Measurements from ENCODE around the gene RBSN.

The RBSN gene

DNA sequence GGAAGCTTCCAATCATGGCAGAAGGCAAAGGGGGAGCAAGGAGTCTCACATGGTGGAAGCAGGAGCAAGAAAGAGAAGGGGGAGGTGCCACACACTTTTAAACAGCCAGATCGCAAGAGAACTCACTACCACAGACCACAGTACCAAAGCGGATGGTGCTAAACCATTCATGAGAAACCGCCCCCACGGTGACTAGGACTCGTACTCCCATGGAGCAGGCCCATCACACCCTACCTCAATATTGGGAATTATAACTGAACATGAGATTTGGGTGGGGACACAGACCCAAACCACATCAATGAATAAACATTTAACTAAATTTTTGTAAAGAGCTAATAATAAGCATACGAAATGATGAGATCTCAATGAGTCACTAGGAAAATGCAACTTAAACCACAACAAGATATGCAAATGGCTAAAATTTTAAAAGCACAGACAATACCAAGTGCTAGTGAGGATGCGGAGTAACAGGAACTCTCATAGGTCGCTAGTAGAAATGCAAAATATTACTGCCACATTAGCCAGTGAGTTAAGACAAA lies 43.9 kb downstream of the RBSN start:
- DNase-seq, result no peak

DNA sequence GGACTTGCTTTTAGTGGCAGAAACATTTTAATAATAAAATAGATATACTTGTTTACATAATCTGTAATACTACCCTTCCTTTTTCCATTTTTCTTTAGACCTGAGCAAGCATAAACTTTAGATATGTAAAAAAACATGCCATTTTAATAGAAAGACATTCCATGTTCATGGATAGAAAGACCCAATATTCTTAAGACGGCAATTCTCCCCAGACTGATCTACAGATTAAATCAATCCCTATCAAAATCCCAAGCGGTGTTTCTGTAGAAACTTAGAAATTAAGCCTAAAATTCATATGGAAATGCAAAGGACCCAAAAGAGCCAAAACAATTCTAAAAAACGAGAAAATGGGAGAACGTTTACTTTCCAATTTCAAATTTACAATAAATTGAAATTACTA lies 45.4 kb downstream of the RBSN start:
- DNase-seq, result no peak

DNA sequence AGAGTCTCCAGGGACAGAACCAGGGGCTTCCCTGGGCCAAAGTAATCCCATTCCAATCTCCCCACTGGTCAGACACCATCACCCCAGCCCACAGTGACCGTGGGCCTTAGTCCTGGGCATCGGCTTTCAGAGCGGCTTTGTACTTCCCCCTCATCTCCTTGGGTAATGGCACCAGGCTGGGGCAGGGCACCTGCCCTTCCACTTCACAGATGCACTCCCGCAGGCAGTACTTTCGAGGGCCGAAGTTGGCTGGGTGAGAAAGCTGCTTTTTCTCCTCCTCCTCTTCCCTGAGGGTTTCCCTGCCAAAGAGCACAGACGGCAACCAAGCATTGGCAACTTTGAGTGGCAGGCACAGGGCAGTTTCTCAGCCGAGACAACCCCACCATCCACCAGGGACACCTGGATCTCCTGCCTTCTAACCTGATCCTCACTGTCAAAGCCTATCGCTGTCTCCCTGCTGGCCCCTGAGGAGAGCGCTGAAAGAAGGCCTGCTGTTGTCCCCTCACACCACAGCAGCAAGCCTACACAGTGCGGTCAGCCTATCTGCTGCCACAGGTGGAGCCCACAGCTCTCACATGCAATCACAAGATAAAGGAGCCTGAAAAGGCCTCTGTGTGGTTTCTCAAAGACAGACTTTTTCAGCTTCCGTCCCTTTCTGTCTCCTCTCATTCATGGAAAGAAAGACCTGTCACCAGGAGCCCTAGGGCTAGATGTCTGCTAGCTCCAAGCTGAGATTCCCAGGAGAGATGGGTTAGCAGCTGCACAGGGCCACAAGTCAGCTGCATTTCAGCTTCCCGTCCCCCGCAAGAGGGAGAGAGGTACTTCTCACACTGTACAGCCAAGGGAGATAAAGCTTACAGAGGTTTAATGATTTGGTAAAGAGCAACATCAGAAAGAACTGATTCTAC lies 46.4 kb downstream of the RBSN start:
- DNase-seq, result no peak

DNA sequence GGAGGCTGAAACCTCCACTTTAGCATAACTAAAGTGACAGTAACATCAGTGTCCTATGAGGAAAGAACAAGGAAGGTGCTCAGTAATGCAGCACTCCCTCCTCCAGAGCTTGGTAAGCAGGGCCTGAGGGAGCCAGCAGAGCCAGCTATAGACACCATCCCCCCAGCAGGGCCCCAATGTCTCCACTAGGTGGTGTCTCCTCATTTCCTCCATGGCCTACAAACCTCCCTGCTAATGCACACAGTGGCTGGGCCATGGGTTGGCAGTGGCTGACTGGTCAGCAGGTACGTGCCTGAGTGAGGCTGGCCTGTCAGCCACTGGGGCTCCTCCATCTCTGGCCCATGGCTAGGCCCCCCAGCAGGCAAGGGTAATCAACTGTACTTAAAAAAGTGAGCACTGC lies 47.4 kb downstream of the RBSN start:
- peak; percentile 24 for DNase-seq

DNA sequence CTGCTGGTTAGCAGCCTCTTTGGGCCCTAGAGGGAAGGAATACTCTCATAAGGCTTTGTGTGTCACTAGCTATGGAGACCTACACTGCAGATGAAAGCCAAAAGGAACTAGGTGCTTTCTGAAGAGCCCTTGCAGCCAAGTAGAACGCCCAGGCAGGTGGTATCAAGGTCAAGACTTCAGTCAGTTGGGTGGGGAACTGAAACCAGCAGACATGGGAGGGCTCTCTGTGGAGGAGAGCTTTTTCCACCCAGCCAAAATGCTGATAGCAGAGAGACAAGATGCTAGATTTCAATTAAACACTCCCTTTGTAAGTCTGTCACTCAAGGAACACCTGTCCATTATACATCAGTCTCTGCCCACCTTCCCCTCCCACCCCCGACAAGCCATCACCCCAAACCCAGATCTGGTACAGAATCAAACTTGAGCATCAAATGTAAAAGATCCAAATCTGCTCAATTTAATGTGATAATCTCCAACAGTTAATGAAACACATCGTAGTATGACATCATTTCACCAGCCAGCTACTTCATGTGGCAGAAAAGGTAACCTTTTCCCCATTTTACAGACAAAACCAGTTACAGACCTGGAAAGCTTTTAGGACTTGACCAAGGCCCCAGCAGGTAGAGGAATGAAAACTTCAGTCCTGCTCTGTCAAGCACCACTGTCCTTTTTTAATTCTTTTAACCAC lies 48.4 kb downstream of the RBSN start:
- DNase-seq, result no peak

DNA sequence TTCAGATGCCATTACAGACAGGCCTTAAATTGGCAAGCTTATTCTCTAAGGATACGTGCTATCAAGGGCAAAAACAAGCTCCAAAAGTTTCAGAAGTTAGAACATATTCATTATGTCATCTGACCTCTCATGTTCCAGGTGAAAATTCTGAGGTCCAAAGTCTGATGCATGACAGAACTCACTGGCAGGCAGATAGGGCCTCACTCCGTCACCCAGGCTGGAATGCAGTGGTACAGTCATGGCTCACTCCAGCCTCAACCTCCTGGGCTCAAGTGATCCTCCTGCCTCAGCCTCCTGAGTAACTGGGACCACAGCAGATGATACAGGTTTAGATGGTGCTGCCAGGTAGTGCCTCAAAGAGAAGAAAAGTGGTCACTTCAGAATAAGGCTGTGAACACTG lies 49.4 kb downstream of the RBSN start:
- no peak for DNase-seq

DNA sequence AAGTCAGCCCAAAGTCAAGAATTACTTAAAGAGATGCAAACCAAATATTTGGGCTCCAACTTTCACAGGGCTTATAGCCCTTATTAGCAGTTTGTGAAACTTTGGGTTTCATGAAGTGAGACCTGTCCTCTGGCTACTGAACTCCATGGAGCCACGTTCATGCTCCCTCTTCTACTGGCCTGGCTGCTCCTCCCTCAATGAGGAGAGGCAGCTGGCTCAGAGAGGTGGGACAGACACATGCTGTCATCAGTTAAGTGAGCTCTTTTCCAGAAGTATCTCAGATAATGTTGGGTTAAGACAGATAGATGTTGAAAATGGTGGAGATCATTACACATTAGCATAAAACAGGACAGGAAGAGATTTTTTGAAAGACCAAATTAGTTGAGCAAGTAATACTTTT lies 53.3 kb downstream of the RBSN start:
- no peak for DNase-seq

DNA sequence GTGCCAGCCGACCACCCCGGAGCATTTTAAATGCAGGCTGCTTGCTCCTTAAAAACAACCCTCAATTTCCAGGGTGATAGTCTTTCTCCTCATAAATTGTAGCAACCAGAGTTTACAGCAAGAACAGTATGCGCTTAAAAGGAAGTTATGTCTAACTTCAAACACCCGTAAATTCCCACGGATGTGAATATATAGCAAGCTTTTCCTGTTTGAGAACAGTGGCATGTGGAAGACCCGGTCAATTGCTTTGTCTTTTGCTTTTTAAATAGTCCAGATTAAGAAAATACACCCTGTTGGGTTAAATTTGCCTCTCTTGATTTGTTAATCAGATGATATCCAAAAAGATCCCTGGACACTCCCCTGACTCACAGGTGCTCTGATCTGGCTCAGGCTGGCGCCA lies 54.6 kb downstream of the RBSN start:
- DNase-seq, result no peak

DNA sequence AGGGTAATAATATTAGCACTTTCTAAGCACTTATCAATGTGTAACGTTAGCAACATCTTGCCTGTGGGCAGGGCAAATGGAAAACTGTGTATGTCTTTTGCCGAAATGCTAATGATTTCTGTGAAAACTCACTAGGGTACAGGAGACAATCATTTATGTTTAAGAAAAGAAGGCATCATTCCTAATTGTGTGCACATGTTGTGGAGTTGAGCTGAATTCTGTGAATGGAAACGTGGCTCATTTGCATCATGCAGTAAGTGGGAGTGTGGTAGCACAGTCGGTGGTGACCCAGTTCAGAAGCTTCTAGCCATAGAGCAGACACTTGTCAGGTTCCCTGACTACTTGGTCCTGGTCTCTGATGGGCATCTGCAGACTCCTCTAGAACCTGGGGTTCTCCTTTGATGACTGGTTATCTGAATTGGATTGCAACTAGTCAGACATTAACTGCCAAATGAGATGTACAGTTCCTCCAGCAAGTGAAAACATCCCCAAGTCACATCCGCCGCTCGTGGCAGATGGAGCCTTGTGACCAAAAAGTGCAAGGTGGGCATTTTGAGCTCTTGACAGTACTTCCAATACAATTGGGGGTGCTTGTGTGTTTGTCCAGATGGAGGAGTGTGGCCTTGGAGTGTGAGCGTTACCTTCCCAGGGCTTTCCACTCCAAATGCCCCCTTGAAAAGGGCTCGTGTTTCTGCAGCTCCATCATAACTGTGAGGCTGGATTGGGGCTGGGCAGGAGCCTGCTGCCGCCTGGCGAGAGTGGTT lies 55.4 kb downstream of the RBSN start:
- DNase-seq, result no peak

DNA sequence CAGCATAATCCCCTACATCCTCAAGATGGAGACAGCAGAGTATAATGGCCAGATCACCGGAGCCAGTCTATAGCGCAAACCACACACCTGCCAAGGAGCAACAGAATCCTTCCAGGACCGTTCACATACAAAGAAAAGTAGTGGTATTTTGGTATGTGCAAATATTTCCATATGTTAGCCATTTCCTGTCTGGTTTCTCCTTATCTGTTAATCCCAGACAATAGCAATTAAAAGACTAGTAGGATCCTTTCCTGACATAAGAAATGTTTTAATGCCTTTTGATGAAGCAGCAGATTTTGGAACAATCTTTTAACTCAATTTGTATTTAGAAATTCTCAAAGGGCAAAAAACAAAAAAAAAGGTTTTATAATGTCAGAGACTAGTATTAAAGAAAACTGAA lies 56.0 kb downstream of the RBSN start:
- DNase-seq, result no peak

DNA sequence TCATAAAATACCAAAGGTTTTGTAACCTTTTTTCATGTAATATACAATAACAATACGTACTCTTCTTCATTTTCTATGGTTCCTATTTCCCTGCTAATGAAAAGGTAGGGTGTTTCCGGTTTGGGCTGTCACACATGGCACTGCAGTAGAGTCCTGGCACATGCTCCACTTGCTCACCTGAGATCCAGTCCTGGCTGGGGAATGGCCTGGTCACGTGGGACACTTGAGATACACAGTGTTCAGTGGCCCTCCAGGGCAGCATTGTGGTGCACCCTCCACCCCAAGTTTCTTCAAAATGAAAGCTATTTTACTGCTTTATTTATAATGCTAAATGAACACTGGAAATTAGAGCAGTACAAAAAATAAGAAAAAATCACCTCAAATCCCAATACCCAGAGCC lies 57.0 kb downstream of the RBSN start:
- no peak for DNase-seq

DNA sequence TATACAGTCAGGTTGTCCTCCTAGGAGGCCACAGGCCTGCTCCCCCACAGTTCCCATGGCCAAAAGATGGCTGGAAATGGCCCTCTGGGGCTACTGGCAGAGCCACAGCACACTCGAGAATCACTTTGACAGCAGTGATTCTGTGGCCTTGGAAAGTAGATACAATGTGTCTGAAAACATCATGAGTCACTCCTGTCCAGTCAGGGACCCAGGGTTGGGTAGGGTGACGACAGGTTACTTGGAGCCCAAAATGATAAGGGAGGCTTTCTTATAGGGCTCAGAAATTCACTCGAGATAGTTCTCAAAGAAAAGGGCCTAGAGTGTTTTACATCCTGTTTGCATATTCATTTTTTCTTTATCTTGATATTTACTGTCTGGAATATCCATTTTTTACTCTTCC lies 58.1 kb downstream of the RBSN start:
- no peak for DNase-seq

DNA sequence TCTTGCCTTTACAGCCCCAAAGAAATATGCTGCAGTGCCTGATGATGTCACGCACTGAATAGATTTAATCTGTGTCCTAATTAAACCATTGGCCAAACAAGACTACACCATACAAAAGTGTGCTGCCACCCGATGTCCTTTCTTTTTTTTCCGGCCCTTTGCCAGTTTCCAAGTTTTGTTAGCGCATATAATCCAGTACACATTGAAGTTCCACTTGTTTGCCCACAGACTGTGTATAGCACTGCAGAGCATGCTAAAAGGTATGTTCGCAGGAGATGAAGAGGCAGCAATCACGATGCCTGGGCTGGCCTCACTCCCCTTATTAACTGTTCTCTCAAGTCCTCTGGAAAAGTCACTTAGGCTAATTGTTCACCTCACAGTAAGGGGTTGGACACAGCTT lies 60.6 kb downstream of the RBSN start:
- DNase-seq, result no peak

DNA sequence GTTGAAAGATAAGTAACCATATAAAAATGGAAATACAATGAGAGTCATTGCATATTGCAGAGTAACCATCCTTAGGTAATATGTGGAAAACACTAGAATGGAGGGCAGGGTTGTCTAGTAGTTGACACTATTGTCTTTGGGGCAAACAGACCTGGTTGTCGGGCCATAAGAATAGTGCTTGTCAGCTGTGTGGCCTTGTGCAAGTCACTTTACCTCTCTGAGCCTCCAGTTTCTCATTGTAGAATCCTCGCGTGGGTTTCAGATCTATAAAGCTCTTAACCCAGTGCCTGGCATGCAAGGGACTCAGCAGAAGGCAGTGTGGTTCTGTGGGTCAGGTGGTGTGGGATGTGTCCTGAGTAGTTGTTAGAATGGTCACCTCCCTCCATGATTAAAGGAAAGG lies 65.8 kb downstream of the RBSN start:
- no peak for DNase-seq

DNA sequence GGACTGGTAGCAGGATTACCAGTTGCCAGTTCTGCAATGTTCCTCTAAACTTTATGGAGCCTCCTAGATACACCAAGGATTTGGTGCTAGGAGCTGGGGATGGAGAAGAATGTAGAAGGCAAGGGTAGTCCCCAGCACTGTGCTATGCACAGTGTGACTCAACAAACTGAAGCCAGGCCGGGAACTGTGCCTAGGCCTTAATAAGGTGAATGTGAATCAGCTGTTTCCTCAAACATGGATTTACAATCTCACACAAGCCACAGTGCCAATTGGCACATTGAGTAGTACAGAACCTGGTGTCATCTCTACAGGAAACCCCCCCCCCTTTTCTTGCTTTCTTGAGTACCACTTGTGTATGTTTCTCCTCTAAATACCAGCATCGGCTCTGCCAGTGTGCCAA lies 66.3 kb downstream of the RBSN start:
- no peak for DNase-seq

DNA sequence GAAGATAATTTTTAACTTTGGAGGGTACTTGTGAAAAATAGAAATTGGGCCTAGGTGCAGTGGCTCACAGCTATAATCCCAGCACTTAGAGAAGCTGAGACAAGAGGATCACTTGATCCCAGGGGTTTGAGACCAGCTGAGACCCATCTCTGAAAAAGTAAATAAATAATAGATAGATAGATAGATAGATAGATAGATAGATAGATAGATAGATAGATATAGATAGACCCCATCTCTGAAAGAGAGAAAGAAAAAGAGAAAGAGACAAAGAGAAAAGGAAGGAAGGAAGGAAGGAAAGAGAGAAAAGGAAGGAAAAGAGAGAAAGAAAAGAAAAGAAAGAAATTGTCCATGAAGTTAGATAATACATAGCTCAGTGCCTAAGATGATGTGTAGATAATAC lies 69.3 kb downstream of the RBSN start:
- no peak for DNase-seq

DNA sequence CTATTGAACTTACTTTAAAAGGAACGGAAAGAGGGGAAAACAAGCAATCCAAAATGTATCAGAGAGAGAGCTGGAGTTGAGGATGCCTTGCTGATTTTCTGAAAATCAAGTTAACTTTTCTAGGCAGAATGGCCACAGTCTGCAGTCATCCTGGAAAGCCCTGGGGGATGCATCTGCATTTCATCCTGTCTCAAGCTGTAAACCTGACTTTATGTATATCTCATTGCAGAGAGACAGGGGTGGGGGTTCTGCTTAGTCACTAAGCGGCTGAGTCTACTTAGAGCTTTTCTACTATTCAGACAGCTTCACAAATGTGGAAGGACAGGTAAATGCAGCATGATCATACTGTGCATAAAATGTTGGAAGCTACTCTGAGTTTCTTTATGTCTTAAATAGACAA lies 75.2 kb downstream of the RBSN start:
- DNase-seq, result no peak

DNA sequence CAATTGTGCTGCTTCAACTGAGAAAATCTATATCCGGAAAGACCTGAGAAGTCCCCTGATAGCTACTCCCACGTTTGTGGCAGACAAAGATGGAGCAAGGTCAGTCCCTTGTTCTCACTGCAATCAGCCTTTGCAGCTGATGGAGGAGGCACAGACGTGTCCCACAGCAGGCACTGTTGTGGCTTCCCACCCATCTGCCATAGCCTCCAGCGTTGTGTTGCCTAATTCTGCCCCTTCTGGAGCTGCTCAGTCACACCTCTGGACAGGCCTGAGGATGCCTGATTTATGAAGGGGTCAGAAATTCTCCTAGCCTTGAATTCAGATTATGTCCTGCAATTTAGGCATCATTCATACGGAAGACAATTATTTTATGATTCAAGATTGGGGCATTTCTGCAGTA lies 75.7 kb downstream of the RBSN start:
- DNase-seq, result no peak
